NCI-H2029 treated with DMSO at 0.1 percent for 48 hours (cell line): ENCODE data around the gene CLIC1.

Experiments
- DNase-seq: peaks from one replicate; lab custom pipeline; 2025; lab: John Stamatoyannopoulos, UW

CLIC1 gene

DNA sequence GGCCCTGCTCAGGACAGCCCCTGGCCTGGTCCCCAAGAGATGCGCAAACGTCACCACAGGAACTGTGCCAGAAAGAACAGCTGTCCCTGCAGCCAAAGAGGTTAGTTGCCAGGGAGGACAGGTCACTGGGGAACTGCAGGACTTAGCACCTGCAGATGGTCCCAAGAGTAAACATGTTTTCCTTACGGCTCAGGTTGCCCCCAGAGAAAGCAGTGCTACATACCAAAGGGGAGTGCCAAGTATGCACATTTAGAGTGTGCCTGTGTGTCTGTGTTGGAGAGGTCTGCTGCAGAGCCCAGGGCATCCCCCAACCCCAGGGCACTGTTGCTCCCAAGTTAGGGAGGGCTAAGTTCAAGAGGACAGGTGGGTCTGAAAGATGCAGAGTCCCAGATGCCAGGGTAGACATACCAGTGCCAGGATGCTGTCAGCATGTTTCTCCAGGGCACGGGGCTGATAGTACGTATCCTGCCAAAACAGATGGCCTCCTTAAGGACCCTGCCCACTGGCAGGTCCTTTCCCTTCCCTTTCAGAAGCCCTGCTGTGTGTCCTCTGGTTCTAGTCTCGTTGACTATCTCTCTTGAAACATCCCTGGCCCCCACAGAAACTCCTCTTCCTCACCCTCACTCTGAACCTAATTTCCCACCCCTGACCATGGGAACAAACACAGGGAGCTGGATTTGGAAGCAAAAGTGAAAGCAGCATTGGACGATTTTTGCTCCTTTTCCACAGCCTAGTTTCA, 34.5 kb downstream of the CLIC1 start:
- DNase-seq: peak; percentile 39

DNA sequence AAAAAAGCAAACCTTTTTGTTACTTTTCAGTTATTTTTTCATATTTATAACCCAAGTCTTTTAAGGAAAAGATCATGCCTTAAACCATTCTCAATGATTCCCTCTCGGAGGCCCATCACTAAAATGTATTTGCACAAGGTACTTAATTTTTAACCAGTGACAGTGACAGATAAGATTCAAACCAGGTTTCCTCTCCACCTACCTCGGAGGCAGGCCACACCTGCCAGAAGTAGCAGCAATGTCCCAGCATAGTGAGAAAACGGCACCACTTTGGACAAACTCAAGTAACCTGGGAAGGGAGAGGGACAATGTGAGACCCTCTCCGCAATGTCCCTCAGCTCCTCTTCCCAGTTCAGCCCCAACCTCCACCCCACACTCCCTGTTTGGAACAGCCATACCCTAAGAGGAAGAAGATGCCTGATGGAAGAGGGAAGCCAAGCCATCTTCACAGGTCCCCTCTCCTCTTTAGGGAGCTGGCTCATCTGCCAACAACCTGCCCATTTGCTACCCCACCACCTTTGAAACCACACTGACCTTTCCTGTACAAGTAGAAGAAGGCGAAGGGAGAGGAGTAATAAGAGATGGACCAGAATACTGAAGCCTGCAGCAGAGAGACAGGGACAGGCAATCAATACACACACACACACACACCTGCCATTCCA, 35.5 kb downstream of the CLIC1 start:
- DNase-seq: no peak

DNA sequence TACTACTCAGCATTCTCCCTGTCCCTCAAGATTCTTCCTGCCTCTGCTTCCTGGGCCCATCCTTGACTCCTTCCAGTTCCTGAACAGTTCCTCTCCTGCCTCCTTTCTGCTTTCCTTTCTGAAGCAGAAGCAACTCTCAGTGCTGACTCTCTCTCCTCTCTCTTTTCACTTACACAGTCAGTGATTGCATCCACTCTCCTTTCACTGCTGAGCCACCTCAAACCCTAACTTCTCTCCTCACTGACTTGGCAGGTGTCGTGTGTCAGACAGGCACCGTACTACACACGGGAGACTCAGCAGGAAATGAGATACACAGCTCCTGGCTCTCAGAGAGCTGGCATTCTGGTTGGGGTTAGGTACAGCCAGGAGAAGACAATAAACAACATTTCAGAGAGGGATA, 38.8 kb downstream of the CLIC1 start:
- DNase-seq: peak; percentile 13

DNA sequence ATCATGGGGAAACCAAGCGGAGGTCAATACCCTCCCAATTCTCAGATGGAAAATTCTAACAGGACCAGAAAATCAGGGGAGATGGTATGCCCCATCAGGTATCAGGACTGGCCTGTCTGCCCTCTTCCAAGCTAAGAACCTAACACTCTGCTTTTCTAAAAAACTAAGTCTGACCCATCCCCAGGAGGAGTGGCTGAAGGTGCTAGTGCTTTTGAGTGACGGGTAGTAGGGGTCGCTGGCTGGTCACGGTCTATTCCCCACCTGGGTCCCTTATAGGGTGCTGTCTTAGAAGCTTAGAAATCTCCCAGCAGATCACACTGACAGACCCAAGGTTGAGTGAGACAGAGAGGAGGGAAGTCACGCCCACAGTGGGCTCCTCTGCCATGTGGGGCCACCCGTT, 42.8 kb downstream of the CLIC1 start:
- DNase-seq: no peak

DNA sequence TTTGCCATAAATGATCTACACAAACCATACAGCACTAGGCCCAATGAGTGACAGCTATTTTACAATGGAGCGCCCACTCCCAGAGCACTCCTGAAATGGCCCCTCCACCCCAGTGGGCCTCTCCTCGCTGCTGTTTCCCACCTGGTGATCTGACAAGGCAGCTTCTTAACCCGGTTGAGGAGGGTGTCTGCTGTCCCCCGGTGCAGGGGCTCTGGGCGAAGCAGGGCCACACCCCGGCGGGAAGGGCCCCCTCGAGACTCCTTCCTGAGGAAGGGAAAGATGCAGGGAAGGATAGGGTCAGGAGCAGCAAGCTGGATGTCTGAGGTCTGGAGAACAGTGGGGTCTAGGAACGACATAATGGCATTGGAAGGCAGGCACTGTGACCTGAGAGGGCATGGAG, 43.4 kb downstream of the CLIC1 start:
- no peak for DNase-seq

DNA sequence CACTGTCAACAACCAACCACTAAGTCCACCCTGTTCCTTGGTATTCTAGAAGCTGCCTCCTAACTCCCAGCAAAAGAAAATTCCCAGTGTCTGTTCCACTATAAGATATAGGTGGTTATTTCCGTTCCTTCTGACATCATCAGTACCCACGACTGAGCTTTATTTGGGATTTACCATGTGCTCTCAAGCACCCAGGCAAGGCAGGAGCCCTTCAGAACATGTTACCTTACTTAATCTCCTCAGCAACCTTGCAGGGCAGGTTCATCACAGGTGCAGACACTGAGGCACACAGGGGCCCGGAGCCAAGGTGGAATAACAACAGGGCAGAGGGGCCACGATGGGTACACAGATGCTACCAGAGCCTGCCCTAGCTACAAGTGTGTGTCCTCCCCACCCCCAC, 44.0 kb downstream of the CLIC1 start:
- DNase-seq: no peak

DNA sequence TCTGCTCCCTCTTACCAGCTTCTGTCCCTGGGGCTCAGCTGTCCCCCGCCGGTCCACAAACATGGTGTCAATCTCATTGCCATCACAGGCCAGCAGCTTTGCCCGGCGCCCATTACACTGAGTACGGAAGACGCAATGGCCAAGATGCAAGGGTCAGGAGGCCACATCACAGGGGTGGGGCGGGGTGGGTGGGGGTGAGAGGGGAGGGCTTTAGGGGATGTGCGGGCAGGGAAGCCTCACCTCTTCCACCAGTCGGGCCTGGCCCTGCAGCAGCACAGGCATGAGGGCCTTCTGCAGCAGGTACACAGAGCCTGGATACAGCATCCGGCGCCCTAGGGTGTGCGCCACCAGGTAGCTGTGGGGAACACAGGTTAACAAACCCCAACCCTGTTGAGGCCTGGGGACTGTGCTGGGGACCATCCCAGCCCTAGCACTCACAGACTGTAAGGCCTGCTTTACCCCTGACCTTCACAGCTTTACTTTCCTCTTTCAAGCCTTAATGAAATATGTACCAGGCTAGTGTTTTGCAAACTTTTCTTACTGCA, 44.7 kb downstream of the CLIC1 start:
- no peak for DNase-seq

DNA sequence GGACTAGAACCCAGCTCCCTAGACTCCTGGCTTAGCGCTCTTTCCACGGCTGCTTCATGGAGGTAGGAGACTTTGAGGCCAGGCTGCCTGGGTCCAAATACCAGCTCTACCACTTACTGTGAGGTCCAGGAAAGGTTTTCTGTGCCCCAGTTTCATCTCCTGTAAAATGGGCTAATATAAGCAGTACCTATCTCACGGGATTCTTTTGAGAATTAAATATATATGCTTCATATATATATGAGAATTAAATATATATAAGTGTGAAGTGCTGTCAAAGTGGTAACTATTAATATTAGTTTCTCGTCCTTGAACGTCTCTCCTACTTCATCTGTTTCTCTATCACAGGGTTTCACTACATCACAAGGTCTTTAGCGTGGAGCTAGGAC, 45.3 kb downstream of the CLIC1 start:
- DNase-seq: no peak

DNA sequence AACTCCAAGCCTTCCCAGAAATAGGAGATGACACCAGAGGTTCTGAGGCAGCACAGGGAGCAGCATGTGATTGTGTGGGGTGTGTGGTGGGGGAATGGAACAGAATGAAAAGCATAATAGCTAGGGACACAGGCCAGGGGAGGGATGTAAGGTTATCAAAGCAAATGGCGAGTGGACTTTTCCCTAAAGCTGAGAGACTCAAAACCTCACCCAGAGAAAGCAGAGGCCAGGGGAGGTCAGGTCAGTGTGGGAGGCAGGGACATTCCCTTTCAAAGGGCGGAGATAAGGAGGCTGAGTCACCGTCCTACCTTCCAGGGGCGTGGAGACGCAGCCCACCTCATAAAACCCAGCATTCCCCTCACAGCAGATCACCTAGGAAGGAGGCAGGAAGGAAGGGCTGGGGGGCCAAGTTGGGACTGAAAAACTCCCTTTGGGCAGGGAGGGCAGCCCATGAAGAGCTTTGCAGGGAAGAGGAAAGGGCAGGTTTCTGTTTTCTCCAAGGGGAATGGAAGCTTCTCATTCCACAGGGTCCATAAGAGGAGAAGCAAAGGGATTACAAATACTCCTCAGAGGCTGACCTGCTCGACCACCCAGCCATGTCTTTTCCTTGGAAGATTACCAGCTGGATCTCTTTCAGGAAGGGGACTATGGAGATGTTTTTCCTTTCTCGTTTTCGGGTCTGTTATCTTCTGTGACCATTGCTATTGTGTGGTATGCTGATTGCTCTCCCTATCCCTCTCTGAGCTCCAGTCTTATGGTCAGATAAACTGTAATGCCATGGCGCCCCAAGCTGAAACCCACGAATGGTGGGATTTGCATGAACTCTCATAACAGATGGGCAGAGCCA, 45.9 kb downstream of the CLIC1 start:
- no peak for DNase-seq

DNA sequence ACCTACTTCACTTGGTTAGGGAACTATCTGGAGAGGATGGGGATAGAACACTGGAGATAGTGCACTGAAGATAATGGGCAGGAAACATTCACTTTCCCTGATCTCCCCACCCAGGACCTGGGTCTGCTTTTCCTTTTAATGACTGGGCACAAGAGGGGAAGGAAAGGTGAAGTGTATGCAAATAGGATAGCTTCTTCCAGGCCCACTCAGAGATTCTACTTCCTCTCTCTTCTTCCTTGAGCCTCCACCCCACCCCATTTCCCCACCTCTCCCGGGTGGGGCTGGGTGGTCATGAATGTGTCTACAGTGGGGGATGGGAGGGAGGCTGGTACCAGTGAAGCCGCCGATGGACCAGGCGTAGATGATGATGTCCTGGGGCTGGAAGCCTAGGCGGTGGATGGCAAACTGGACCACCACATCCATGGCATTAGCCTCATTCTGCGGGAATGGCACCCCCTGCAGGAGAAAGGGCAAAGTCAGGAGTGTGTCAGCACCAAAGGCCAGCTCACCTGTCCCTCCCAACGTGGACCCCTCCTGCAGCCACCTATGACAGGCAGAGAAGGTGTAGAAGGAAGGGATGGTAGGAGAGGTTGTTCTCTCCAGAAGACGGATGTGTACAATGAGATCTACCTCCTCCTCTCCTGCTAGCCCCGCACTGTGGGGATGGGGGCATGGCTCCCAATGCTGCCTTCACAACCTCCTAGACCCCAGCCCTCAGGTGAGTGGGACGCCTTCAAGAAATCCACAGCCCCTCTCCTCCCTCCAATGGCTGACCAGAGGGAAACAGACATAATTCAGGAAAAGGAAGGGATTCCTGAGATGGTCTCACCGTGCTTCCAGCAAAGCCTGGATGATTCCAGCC, 46.9 kb downstream of the CLIC1 start:
- no peak for DNase-seq

DNA sequence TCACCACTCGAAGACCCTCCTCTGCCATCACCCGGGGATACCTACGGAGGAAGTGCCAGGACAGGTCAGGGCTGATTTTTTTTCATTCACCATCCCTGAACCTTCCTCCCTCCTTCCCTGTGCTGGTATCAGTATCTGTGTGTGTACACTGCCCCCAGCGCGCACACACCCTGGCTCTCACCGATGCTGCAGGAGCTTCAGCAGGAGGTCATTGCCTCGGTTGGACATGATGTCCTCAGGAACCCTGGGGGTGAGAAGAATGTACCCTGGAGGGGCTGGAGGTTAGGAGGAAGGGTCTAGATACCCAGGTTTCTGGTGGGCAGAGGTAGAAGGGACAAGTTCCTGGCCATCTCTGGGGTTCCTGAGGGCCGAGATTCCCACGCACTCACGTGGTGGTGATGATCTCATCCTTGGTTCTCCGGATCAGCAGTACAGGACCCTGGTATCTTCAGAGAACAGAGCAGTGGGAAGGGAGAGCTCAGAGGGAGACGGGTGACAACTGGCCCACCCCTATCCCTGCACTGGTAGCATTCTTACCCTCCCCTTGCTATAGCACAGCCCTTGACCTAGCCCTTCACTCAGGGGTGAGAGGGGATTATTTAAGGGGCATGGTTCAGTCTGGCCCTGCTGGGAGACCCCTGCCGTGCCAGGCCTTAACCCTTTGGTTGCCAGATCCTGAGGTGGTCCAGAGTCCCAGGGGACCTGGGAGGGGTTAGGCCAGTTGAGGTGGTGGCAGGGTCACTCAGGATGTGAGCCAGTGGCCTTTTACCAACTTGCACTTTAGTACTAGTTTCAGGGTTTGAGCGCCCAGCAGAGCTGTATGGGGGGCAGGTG, 48.3 kb downstream of the CLIC1 start:
- DNase-seq: no peak

DNA sequence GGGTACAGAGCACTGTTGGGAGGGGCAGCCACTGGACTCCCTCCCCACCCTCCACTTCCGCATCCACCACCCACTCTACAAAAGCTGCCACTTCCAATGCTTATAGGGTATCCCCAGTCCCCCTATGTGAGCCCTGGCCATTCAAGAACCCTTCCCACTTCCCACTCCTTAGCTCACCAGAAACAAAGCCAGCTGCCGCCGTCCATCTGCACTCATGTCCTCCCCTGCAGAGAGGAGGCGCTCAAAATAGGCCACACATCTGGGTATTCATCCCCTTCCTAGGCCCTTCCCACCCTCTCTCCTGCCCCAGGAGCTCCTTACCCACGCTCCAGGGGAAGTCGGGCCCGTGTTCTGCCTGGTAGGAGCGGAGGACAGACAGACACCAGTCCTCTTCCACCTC, 49.0 kb downstream of the CLIC1 start:
- no peak for DNase-seq

DNA sequence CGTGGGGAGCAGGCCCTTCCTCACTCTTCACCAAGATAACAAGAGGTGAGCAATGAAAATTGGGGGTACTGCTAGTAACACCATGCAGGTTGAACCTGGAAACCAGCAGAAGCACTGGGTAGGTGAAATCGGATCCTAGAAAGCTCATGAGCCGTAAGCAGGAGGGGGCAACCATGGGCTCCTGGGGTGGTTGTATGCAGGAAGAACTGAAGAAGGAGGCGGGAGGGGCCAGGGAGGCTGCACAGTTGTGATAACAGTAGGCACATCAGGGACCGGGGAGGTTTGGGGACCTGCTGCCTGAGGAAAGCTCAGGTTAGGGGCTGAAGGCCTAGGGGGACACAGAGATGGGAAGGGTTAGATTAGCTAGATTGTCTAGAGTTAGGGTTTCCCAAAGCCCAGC, 49.8 kb downstream of the CLIC1 start:
- DNase-seq: no peak

DNA sequence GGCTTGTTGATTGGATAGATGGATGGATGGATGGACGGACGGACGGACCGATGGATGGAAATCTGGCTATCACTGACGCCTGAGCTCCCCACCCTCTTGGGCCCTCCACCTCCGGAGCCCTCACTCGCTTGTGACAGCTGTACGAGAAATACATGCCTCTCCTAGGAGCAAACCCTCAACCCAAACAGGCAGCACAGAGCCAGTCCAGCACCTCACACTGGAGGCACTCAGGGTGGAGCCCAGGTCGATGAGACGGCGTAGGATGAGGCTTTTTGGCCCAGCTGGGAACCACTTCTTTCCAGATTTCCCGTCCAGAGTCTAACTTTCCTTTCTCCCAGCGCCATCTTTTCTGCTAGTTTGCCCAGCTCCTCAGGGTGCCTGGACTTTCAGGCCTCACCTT, 52.7 kb downstream of the CLIC1 start:
- no peak for DNase-seq

DNA sequence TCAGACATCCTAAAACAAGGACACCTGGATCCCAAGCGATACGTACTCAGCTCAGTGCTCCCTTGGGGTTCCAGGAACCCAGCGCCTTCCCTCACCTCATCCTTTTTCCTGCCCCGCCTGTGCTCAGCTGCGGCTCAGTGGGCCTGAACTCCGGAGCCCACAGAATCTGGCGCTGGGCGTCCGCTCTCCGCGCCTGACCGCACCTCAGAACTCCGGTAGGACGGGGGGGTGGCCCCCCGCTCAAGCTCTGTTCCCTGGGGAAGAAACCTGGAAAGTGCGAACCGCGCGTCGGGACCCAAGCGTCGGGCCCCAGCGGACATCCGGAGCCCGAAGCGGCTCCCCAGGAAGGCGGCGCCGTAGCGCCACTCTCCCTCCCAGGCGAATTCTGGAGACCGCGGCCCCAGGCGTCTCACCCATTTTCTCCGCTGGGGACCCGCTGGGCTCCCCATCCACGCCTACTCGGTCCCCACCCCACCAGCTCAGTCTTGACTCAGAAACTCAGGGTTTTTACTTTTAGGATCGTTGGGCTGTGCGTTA, 55.1 kb downstream of the CLIC1 start:
- no peak for DNase-seq
